ENCODE measurements around the gene PRSS57.

The PRSS57 gene

GRCh38 chr19:734716-735115 lies 39.5 kb upstream of the PRSS57 start:
- Histone ChIP-seq H3F3A (ENCODE audit: control insufficient read depth, insufficient read depth) (no peaks in the 10 kb centered on the region), H3K27me3 (ENCODE audit: control insufficient read depth, low read length) (no peaks in the 10 kb centered on the region), H3K9me2 (replicated peaks; ENCODE audit: control insufficient read depth, low read length) (no peaks in the 10 kb centered on the region), H3K36me3 (ENCODE audit: control insufficient read depth, low read length) (no peaks in the 10 kb centered on the region), H4K20me1 (ENCODE audit: control insufficient read depth, insufficient read depth, low read depth, low read length) (no peaks in the 10 kb centered on the region), H3K27ac (ENCODE audit: low read depth, low read length) (no peak overlapping the region), H3K4me2 (ENCODE audit: low read length) (no peak overlapping the region), H3K4me1 (ENCODE audit: control insufficient read depth, low read length) (peaks cover under 1% of the 10 kb centered on the region; the same call in 1 of the 2 replicates), H3K79me2 (ENCODE audit: control insufficient read depth, low read length) (no peaks in the 10 kb centered on the region), H3K9me3 (ENCODE audit: control insufficient read depth, insufficient read depth, low read length) (no peaks in the 10 kb centered on the region), H3K4me3 (ENCODE audit: low read length) (no peak overlapping the region)
- TF ChIP-seq CTCF (IDR thresholded peaks at IDR 0.05; ENCODE audit: low read depth, low read length, poor library complexity, severe bottlenecking), result no peak
- TF ChIP-seq EZH2phosphoT487 (IDR thresholded peaks at IDR 0.05; ENCODE audit: borderline replicate concordance, low read length), result no peak

GRCh38 chr19:732148-733069 lies 37.2 kb upstream of the PRSS57 start:
- Histone ChIP-seq H3K4me1 (ENCODE audit: control insufficient read depth, low read length) (peaks cover 3% of the 10 kb centered on the region; the same call in 1 of the 2 replicates), H4K20me1 (ENCODE audit: control insufficient read depth, insufficient read depth, low read depth, low read length) (no peaks in the 10 kb centered on the region), H3K79me2 (ENCODE audit: control insufficient read depth, low read length) (no peaks in the 10 kb centered on the region), H3K9me3 (ENCODE audit: control insufficient read depth, insufficient read depth, low read length) (no peaks in the 10 kb centered on the region), H3K4me2 (ENCODE audit: low read length) (no peak overlapping the region), H3K4me3 (ENCODE audit: low read length) (no peak overlapping the region), H3K27ac (ENCODE audit: low read depth, low read length) (no peak overlapping the region), H3K27me3 (ENCODE audit: control insufficient read depth, low read length) (no peaks in the 10 kb centered on the region), H3K36me3 (ENCODE audit: control insufficient read depth, low read length) (no peaks in the 10 kb centered on the region), H3F3A (ENCODE audit: control insufficient read depth, insufficient read depth) (no peaks in the 10 kb centered on the region), H3K9me2 (replicated peaks; ENCODE audit: control insufficient read depth, low read length) (no peaks in the 10 kb centered on the region)
- no peak for TF ChIP-seq CTCF (IDR thresholded peaks at IDR 0.05; ENCODE audit: low read depth, low read length, poor library complexity, severe bottlenecking)
- no peak for TF ChIP-seq EZH2phosphoT487 (IDR thresholded peaks at IDR 0.05; ENCODE audit: borderline replicate concordance, low read length)

- no peak overlapping the region for H3K27ac ChIP-seq (ENCODE audit: low read depth, low read length)
- H3K36me3 ChIP-seq (ENCODE audit: control insufficient read depth, low read length), result no peaks in the 10 kb centered on the region
- no peaks in the 10 kb centered on the region for H3K9me2 ChIP-seq (replicated peaks; ENCODE audit: control insufficient read depth, low read length)
- H3K4me2 ChIP-seq (ENCODE audit: low read length), result no peak overlapping the region
- H3K79me2 ChIP-seq (ENCODE audit: control insufficient read depth, low read length), result no peaks in the 10 kb centered on the region
- TF ChIP-seq EZH2phosphoT487 (IDR thresholded peaks at IDR 0.05; ENCODE audit: borderline replicate concordance, low read length) (no peak), CTCF (IDR thresholded peaks at IDR 0.05; ENCODE audit: low read depth, low read length, poor library complexity, severe bottlenecking) (no peak)
- no peaks in the 10 kb centered on the region for H4K20me1 ChIP-seq (ENCODE audit: control insufficient read depth, insufficient read depth, low read depth, low read length)
- peaks cover 3% of the 10 kb centered on the region; the same call in 1 of the 2 replicates for H3K4me1 ChIP-seq (ENCODE audit: control insufficient read depth, low read length)
- no peaks in the 10 kb centered on the region for H3K9me3 ChIP-seq (ENCODE audit: control insufficient read depth, insufficient read depth, low read length)
- H3F3A ChIP-seq (ENCODE audit: control insufficient read depth, insufficient read depth), result no peaks in the 10 kb centered on the region
- no peak overlapping the region for H3K4me3 ChIP-seq (ENCODE audit: low read length)
- no peaks in the 10 kb centered on the region for H3K27me3 ChIP-seq (ENCODE audit: control insufficient read depth, low read length)
Observed at GRCh38 chr19:731000-731399, 35.7 kb upstream of the PRSS57 start.
